Fibroblast of the conjunctiva (primary cell): ENCODE data around the gene XRCC3.

ENCODE experiments used
- DNase-seq: peaks from one replicate; pipeline ENCODE4 v3.0.0-alpha.2; 2010; ENCODE audit warnings: low read depth

XRCC3 gene

DNA sequence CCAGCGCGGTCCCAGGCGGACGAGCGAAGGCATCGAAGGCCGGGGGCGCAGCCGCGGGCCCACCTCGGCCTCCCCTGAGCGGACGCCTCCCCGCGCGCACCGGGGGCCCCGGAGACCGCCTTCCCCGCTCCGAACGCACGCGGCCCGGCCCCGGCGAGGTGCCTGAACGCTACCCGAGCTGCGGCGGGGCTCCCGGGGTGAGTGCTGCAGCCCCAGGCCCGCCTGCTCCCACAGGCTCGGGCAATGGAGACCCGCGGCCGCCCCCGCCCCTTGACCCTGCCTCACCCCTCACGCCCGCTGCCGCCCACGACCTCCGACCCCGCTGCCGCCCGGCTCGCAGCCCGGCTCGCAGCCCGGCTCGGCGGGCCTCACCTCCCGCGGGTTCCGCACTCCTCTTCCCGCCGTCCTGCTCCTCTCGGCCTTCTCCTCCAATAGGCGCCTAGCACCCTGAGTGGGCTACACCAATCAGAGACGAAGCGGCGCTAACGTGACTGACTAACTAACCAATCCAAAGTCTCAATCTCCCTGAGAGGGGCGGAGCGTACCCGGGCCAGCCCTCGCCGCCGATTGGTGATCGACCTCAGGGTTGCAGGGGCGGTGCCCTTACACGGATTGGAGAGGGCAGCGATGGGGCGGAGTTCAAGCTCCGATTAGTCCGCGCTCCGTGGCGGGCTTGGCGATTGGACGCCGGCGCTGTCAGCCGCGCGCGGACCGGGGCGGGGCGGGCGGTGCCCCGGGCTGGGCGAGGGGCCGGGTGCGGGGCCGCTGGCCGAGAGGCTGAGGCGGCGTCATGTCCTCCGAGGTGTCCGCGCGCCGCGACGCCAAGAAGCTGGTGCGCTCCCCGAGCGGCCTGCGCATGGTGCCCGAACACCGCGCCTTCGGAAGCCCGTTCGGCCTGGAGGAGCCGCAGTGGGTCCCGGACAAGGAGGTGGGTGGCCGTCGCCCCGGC lies at the start of gene XRCC3, which contains the start of gene ZFYVE21:
Gene XRCC3, minus strand, starts transcription at position 400 of the 949 bp plus-strand sequence. CDS start 4,364 bp downstream, outside the sequence.
Gene ZFYVE21, plus strand, starts transcription at position 759 of the 949 bp plus-strand sequence. Its CDS starts 32 bp downstream, at position 791.
- DNase-seq: peak; percentile 99

DNA sequence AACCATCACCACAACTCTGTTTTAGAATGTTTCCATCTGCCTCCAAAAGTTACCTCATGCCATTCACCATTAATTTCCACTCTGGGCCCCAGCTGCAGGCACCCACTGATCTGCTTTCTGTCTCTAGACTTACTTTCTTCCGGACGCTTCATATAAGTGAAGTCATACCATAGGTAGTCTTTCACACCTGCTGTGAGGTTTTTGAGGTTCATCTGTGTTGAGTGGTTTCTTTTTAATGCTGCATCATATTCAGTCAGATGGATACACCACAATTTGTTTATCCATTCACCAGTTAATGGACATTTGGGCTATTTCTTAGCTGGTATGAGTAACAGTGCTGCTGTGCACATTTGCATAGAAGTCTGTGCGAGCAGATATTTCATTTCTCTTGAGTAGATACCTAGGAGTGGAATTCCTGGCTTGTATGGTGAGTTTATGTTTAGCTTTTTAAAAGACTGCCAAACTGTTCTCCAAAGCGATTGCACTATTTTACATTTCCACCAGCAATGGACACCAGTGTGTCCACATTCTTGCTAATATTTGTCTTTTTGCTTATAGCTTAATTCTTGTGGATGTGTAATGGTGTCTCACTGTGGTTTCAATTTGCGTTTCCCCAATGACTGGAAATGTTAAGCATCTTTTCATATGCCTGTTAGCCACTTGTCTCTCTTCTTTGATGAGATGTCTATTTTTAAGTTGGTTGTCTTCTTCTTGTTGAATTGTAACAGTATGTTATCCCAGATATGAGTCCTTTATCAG lies 48.7 kb upstream of the XRCC3 start:
- no peak for DNase-seq

DNA sequence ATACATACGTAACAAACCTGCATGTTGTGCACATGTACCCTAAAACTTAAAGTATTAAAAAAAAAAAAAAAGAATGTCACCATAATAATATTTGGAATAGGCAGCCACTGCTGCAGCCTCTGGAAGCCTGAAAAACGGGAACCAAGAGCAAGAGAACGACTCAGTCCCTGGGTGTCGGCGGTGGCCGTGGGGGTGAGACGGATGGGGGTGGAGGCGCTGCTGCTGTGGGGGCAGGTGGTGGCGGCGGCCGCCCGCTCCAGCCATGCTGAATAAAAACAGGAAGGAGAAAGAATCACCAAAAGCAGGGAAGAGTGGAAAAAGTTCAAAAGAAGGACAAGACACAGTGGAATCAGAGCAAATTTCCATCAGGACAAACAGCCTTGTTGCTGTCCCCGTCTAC lies 47.3 kb upstream of the XRCC3 start:
- DNase-seq: no peak

DNA sequence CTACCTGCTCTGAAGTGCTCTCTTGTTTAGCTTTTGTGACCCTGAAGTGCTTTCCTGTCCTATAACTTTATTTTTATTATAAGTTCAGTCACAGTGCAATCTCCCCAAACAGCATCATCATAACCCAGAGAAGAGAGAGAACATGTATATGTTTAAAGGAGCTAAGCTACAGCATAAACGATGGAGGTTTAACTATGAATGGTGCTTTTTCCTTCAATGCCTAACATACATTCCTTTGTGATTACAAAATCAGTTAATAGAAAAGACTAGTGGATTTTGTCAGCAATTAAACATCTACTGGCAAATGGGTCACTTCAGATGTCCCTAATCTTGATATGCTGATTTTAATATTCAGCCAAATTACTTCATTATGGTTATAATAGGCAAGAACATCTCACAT lies 46.8 kb upstream of the XRCC3 start:
- no peak for DNase-seq

DNA sequence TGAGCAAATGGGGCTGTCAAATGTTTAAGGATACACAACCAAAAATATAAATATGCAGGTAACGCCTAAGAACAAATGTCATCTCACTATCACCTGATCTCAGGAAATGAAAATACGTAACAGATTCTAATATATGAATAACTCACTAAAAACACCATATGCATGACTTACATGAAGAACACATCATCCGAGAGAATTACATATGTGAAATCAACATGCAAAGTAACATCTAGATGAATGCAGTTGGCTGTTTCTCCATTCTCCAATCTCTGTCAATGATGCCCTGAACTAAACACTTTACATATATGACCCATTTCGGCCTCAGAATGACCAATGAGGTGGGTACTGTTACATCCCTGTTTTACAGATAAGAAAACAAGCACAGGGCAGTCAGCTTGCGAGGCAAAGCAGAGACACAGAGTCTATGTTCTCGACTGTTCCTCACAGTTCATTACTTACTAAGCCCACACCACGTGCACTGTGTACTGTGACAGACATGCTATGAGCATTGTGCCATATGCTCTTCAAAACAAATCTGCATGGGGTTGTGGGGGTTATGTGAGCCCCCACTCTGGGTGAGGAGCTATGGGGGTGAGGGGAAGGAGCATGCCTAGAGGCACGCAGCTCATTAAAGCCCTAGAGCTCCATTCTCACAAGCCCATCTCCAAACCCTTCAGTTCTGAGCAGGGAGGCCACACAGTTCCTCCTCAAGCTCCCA lies 43.0 kb upstream of the XRCC3 start:
- DNase-seq: no peak

DNA sequence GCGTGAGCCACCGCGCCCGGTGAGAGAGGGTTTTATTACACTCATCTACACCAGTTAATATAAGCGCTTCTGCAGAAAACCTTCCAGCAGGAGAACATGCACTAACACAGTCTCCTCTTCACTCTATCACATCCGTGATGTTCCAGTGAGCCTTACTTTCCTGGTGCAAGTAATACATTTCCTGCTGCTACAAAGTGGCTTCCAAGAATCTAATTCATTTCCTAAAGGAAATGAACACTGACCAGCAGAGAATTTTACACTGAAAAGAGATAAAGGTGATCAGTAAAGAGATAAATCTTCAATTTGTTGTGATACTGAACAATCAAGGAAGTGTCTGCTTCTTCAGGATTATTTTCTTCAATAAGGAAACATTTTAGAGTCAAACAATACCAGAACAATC lies 39.8 kb upstream of the XRCC3 start:
- no peak for DNase-seq

DNA sequence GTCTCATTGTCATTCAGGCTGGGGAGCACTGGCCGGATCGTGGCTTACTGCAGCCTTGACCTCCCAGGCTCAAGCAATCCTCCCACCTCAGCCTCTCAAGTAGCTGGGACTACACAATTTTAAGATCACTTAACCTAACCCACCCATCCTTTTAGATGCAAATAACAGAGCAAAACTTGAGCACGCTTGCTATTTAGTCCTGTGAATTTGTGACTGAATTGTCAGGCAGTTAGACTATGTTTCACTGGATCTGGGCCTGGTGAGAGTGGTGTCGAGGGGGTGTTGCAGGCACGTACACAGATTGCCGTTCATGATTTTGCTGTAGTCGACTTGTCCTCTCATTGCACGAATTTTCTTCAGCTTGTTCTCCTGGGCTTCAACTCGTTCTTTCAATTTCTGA lies 38.5 kb upstream of the XRCC3 start:
- DNase-seq: no peak

DNA sequence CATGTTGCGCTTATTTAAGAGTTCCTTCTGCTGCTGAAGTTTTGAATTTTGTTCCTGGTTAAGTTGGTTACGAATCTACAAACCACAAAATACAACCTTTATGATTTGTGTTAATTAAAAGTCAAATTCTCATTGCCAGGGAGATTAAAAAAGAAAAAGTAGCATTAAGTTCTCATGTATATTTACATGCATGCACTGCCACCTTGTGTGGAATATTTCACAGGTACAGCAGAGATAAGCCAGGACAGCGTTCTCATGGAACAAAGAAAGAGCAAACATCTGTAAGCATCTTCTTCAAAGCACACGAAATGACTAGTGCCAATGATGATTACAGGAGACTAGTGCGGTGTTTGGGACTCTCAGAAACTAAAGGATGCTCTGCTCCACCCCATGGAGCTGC lies 34.6 kb upstream of the XRCC3 start:
- DNase-seq: no peak

DNA sequence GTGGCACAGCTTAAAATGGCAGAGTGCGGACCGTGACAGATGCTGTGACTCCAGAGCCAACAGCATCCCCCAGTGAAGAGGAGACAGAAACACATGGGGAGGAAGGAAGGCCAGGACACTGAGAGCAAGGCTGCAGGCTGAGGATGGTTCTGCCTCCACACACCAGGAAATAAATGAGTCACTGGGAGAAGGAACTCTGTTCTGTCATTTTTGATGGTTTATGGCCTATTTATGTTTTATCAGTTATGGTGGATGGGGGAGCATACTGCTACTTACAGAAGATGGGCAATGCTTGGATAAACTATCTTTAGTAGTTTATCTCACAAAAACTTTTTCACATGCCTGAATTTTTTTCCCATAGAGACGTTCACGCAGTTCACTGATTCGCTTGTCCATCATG lies 34.2 kb upstream of the XRCC3 start:
- no peak for DNase-seq

DNA sequence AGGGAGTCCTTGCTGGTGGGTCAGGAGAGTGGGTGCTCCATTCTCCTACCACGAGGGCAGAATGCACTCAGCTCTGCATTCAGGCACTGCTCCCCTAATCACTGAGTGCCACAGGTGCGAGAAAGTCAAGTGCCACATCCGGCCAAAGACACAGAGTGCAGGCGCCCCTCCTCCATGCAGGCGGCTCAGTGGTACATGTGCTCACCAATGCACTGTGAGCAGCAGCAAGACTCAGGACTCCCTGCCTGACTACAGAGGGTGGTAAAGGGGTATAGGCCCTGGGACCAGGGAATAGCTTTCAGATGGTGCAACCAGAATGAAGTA lies 33.2 kb upstream of the XRCC3 start:
- DNase-seq: no peak

DNA sequence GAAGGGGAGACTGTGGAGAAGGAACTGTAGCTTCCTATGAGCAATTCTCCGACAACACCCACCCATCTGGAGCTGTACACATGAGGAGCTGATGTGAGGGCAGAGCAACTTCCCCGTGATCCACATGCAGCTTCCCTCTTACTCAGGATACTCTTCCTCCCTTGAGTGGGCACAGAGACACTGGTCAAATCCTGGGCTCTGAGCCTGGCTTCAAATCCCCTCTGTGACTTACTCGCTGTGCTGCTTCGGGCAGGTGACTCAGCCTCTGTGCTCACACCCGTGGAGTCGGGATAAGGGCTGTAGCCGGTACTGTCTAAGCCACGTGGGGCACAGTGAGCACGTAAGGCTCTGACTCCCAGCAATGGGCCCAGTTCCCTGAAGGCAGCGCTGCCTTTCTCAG lies 31.4 kb upstream of the XRCC3 start:
- DNase-seq: no peak

DNA sequence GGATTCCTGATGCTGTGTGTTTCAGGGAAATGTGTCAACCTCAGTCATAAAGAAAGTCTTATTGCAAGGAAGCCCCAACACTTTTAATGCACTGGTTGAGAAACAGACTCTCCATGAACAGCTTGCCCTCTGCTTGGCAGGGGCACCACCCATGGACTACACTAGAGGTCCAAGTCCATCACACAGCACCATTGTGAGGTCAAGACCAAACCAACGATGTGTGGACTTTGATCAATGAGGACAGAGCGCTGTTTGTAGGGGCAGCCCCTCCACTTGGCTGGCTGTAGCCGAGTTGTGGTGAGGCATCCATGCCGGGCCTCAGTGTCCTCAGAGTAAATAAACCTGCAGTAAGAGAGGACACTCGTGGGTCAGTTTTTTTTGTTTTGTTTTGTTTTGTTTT lies 30.2 kb upstream of the XRCC3 start:
- no peak for DNase-seq

DNA sequence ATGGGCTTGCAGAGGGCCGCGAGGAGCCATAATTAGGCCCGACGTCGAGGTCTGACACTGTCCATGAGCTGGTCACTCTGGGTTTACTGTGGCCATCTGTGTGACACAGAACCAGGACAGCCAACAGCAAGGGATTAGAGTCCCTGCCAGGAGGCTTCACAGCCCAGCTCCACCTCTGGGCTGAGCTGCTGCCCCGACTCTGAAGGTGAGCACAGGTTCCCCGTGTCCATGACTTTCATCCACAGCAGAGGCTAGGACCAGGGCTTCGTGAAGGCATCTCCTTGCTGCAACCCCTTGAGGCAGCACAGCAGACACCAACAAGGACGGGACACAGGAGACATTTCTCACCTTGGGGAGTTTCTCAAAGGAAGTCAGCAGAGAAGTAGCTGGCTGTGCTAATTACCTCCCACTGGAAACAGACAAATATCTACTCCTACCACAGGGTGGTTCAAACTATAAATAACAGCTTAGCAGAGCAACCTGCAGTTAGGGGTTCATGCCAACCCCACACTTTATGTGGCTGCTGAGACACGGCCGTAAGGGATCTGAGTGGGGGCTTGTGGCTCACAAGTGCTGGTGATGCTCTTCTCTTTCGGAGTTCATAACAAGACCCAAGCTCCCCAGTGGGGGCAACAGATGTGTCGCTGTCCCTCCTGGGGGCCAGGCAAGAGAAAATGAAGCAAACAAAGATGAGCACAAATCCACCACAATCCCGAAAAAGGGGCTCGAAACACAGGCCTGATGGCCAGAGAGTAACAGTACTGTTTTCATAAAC lies 29.6 kb upstream of the XRCC3 start:
- DNase-seq: no peak

DNA sequence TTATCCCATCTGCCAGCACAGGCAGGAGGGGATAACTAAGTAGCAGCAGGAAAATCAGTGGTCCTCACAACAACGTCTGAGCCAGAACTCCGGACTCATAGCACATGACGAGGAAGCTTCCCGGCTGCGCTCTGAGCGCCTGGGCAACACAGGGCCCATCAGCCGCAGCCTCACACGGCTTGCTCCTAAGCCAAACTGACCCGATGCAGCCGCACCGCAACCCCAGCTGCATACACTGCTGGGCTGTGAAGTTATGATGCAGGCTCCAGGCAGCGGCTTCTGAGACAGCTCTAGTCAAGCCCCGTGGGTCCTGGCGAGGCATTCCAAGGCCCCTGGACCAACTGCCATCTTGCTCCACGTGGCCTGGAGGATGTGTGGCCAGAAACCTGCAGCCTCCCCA lies 28.4 kb upstream of the XRCC3 start:
- no peak for DNase-seq

DNA sequence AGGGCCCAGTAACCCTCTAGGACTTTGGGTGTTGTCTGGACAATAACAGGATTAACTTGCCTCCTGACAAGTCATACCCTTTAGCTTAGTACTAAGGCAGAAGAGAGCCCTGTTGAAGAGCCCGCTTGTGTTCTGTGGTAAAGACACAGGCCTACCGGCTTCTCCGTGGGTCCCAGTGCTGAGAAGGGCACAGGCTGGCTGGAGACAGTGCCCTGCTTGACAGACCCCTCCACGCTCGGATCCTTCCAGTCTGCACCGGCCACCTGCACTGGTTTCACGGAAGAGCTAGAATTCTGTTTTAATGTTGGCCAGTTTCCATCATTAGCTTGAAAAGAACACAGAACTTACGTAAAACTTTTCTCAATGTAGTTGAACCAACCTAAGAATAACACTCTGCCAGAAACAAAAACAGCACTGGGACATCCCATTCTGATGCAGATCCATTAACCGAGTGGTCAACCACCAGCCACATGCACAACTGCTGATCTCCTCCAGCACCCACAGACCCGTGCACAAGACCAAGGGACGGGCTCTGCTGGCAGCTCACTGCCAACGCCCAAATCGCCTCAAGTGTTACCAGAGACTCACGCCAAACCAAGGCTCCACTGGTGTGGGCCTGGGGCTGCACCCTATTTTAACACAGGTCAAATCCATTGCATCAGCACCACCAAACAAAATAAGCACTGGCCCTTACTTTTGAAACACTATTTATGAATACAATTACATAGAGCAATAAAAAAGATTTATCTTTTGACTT lies 27.4 kb upstream of the XRCC3 start:
- DNase-seq: no peak

DNA sequence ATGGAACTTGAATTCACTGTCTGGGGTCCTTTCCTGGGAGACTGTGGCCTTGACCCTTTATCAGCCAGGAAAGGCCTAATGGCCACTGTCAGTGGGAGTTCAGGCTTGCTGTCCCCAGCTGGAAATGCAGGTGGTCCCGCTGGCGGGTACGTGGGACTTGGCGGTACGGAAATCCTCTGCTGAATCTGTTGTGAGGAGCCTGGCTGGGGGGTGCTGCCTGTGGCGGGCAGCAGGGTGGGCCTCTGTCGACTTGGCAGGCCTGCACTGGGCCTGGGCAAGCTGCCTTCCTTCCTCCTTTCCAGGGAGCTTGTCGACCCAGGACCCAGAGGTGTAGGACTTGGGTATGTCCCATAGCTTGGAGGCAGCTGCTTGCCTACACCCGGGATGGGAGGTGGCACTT lies 26.6 kb upstream of the XRCC3 start:
- DNase-seq: no peak

DNA sequence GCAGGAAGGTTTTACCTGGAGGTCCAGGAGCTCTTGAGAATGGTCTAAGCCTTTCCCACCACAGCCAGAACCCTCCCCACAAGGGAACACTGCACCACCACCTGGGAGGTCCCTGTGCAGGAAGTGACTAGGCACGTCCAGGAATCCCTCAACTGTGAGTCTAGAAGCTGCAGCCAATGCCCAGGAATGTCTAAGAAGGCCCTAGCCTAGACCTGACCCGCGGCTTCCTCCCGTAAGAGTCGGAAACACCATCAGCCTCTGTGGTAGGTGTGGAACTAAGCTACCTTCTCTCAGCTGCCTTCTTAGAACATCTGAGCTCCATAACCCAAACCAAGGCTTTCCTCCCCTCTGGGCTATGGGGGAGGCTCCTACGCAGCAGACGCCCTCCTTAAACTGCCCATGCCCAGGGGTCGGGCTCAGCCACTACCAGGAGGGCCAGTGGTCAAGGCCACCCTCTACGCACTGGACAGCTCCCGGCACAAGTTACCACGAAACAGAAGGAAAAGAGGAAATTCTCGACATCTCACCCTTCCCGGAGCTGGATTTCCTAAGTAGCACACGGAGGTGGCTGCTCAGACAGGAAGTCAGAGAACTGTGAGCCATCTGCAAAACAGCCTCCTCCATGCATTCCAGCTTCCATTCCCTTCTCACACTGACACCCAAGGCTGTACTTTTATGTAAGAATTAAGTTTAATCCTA lies 25.9 kb upstream of the XRCC3 start:
- no peak for DNase-seq

DNA sequence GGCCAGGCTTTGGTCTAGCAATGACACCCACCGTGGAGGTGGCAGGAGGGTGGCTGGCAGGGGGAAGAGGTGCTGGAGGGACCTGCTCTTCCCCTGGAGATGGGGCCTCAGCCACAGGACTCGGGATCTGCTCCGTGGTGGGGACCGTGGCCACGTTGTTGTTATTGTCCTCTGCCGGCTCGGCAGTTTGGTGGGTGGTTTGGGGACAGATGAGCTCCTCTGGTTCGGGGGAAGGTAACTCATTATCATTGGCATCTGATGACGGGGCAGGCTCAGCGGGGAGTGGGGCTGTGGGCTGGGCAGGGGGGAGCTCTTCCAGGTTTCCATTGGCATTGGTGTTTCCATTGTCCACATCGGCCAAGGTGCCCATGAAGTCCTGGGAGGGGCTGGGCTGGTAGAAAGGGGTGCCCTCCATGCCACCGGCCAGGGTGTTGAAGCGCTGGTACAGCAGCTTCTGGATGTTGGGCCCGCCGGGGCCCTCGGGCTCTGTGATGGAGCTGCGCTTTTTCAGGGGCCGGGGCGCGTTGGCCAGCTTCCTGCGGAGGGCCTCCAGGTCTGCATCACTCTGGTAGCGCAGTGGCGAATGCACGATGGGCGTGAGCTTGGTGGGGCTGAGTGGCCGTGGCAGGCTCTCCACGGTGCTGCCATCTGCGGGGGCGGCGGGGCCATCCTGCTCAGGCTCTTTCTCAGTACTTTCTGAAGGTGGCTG lies 24.7 kb upstream of the XRCC3 start:
- no peak for DNase-seq

DNA sequence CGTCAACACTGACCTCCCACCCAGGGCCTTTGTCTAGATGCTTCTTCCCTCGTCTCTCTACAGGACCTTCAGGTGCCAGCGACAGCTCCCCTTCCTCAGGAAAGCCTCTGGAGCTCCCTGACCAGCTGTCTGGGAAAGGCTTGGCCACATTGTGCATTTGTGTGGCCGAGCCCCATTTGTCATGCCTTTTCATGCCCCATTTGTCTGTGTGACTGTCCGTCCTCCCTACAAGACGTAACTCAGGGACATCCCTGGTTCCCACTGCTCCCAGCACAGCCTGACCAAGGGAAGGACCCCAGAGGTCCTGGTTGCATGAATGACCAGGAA lies 24.2 kb upstream of the XRCC3 start:
- no peak for DNase-seq
